Activated CD4-positive, alpha-beta T cell treated with anti-CD3 and anti-CD28 coated beads for 36 hours (primary cell): ENCODE measurements around the gene OR1M1. TPM values are rescaled to one million over a fixed set of nuclear protein-coding genes. Genes with fewer than 3 reads are reported as not detected.

Experiments
- ATAC-seq: fragments of 200-7000 bp; cut with Tn5 transposase; one replicate; pipeline ENCODE4 v1.10.0; 2021; ENCODE audit warnings: mild to moderate bottlenecking, moderate library complexity
- CTCF ChIA-PET: fragments of 350-600 bp; sonication (Branson Sonifier 250); formaldehyde crosslinking; loops from one replicate; lab custom pipeline; 2021; ENCODE audit warnings: antibody characterized with exemption; lab: Charles Lee
- POLR2A ChIA-PET: fragments of 350-600 bp; sonication (Branson Sonifier 250); formaldehyde crosslinking; loops from one replicate; lab custom pipeline; 2021; ENCODE audit warnings: antibody characterized with exemption, inconsistent platforms; lab: Charles Lee
- DNase-seq: peaks from one replicate; pipeline ENCODE4 v3.0.0-alpha.2; 2020
- H3K27ac Mint-ChIP-seq: one replicate; pipeline ENCODE4 v1.8.0; 2021; ENCODE audit warnings: mixed read lengths
- H3K27me3 Mint-ChIP-seq: one replicate; pipeline ENCODE4 v1.8.0; 2021; ENCODE audit warnings: mixed read lengths
- H3K36me3 Mint-ChIP-seq: one replicate; pipeline ENCODE4 v1.8.0; 2021; ENCODE audit warnings: low read depth, mixed read lengths
- H3K4me1 Mint-ChIP-seq: one replicate; pipeline ENCODE4 v1.8.0; 2021; ENCODE audit warnings: mixed read lengths
- H3K4me3 Mint-ChIP-seq: one replicate; pipeline ENCODE4 v1.8.0; 2021; ENCODE audit warnings: mild to moderate bottlenecking, moderate library complexity, mixed read lengths
- H3K9me3 Mint-ChIP-seq: one replicate; pipeline ENCODE4 v1.8.0; 2021; ENCODE audit warnings: low read depth, mixed read lengths
- intact Hi-C, 2 experiments: fragments of 100-400 bp; cut with DNase I in 1 of 2; cut with micrococcal nuclease in 1 of 2; formaldehyde crosslinking; loops; one replicate each; pipeline versions ENCODE4 v1.14.2 to v1.15.1; 2022 to 2024; cut with DNase I, micrococcal nuclease
- total RNA-seq, 2 experiments: library from RNA; stranded (reverse); gene quantifications; one replicate each; pipeline ENCODE4 v1.2.3, GENCODE V29; 2021

The OR1M1 gene
- total RNA-seq, 2 experiments from 2014 or later, result not detected

DNA sequence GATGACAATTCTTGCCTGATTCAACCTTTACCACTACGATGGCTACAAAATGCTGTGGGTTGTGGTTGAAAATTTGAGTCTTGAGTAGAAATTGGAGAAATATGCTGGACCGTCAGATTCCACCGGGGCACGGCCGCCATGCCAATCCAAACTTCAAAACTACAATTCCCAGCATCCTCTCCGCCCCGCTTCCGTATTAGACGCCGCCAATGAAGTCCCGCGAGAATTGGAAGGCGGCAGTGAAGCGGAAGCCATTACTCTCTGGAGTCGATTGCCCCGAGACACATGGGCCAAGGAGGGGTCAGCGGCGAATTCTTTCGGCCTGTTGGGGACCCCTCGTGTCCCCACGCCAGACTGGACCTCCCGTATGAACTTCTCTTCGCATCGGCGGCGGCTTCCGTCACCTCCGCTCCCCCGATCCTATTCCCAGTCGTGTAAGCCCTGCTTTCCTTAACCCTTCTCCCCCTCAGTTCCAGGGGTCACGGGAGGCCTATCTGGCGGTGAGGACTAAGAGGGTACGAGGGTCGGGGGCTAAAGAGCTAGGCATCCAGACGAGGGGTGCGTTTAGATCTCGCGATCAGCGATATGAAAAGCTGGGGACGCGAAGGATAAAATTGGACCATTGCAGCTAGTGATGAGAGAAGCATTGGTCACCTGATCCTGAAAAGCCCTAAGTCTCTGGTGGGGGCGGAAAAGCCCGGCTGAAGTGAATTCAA, 53.5 kb downstream of the OR1M1 start, which contains the start of gene ZNF317:
TSS of gene ZNF317 (plus strand) at position 239 of the 716 bp plus-strand sequence. CDS start 15,620 bp downstream, outside the sequence.
- H3K9me3 Mint-ChIP-seq, result peaks cover 11% of the 10 kb centered on the region
- ATAC-seq (peak; percentile 93), DNase-seq (peak; percentile 94)
- peak within 1 kb of the TSS; percentile 99 for H3K4me3 Mint-ChIP-seq
- ChIA-PET CTCF (interaction anchor here (0.5 to 0.6 kb wide), 2 partner anchors 406 to 481 kb away, joined by 3 to 4 read pairs; no protein-coding TSS in a partner anchor), POLR2A (interaction anchor here (0.6 kb wide), 1 partner anchor 523 kb away, joined by 4 read pairs; no protein-coding TSS in a partner anchor)
- intact Hi-C loops, result loop anchor here (1.0 to 5.0 kb wide), 12 partner anchors 169 to 774 kb away; partner anchors contain the start of genes ZNF266 (in 2 of the 2), FBXL12 (in 1 of the 2), MBD3L1 (in 1 of the 2) and PIN1 (in 1 of the 2)
- peaks cover 1% of the 10 kb centered on the region for H3K27me3 Mint-ChIP-seq
- H3K27ac Mint-ChIP-seq, result peak within 1 kb of the TSS; percentile 96
- H3K36me3 Mint-ChIP-seq, result peaks cover 38% of the 10 kb centered on the region
- H3K4me1 Mint-ChIP-seq, result peaks cover 38% of the 10 kb centered on the region

DNA sequence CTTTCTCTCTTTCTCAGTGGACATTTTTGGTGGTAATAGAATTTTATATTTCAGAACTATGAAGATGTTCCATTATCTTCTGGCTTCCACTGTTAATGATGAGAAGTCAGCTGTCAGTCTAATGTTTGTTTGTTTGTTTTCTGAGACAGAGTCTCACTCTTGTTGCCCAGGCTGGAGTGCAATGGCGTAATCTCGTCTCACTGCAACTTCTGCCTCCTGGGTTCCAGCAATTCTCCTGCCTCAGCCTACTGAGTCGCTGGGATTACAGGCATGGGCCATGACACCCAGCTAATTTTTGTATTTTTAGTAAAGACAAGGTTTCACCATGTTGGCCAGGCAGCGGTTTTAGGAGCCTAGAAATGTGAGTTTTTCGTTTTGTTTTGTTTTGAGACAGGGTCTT, 58.1 kb downstream of the OR1M1 start:
- intact Hi-C loops, result loop anchor here in 1 of 2 experiments (5.0 kb wide), 2 partner anchors 392 to 527 kb away; partner anchors contain the start of gene ZNF426
- no peak for DNase-seq
- ChIA-PET POLR2A (interaction anchor here (0.6 kb wide), 1 partner anchor 433 kb away, joined by 6 read pairs; no protein-coding TSS in a partner anchor), CTCF (no interaction called here)
- Mint-ChIP-seq H3K27ac (peak overlapping the region; percentile 25), H3K4me1 (peaks cover 57% of the 10 kb centered on the region), H3K9me3 (peaks cover 25% of the 10 kb centered on the region), H3K36me3 (peaks cover 80% of the 10 kb centered on the region), H3K4me3 (no peak overlapping the region), H3K27me3 (no peaks in the 10 kb centered on the region)
- no peak for ATAC-seq

Other genes with a start within 250 kb of the OR1M1 start
- gene MUC16, start 76.7 kb upstream of the OR1M1 start, total RNA-seq, result not detected
- not detected for gene OR7G2, start 20.4 kb downstream of the OR1M1 start, total RNA-seq
- gene OR7G1, start 28.7 kb downstream of the OR1M1 start, total RNA-seq, result not detected
- gene OR7G3, start 39.9 kb downstream of the OR1M1 start, total RNA-seq, result not detected
- 10 to 100 TPM; 39.0 to 39.8 TPM for gene ZNF317, start 53.3 kb downstream of the OR1M1 start, total RNA-seq
- under 1 TPM; 0.05 to 0.09 TPM for gene OR7D2, start 91.9 kb downstream of the OR1M1 start, total RNA-seq
- gene OR7D4, start 132.5 kb downstream of the OR1M1 start, total RNA-seq, result not detected
- gene OR7E24, start 163.9 kb downstream of the OR1M1 start, total RNA-seq, result not detected
- gene ZNF699, start 222.8 kb downstream of the OR1M1 start, total RNA-seq, result 1 to 10 TPM; 6.7 to 7.1 TPM
- gene ZNF559, start 237.1 kb downstream of the OR1M1 start, total RNA-seq, result 10 to 100 TPM; 11.7 to 13.0 TPM